HUES6 (cell line): ENCODE results near the gene PTCD1.
"Not testable (repeated sequence)": the region's sequence is repeated elsewhere in the genome, so short reads cannot be mapped to it uniquely, and the experiment has no call there.

Experiments used
- H3K27ac ChIP-seq: 2 replicates; pipeline ENCODE4 v1.7.0; 2013; ENCODE audit warnings: low read depth, mild to moderate bottlenecking, low read length, inconsistent platforms
- H3K27me3 ChIP-seq: 2 replicates; pipeline ENCODE4 v1.6.1; 2013; ENCODE audit warnings: low read length; ENCODE audit not compliant: control insufficient read depth, insufficient read depth
- H3K36me3 ChIP-seq: 2 replicates; pipeline ENCODE4 v1.6.1; 2013; ENCODE audit warnings: low read length; ENCODE audit not compliant: control insufficient read depth, insufficient read depth
- H3K4me1 ChIP-seq: 2 replicates; pipeline ENCODE4 v1.6.1; 2013; ENCODE audit warnings: low read length; ENCODE audit not compliant: control insufficient read depth, insufficient read depth
- H3K4me3 ChIP-seq: 2 replicates; pipeline ENCODE4 v1.5.1; 2013; ENCODE audit warnings: low read depth, low read length
- H3K9ac ChIP-seq: one replicate; pipeline ENCODE4 v1.6.1; 2013; ENCODE audit warnings: mild to moderate bottlenecking, low read length
- H3K9me3 ChIP-seq: 2 replicates; pipeline ENCODE4 v1.6.1; 2013; ENCODE audit warnings: low read depth, low read length; ENCODE audit not compliant: control insufficient read depth, insufficient read depth

The PTCD1 gene

DNA sequence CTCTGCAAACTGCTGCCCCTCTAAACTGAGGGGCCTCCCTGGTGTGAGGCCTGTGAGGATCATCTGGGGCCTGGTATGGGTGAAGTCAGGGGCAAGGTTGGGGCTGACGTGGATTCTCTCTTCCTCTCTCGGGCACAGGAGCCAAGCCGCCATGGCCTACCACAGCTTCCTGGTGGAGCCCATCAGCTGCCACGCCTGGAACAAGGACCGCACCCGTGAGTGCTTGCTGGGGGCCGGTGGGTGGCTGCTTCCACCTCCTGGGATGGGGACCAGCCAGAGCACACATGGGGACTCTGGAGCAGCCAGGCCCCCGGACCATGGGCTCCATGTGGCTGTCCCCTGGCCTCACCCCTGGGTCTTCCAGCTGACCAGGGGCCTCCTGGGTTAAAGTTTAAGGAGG lies 53.0 kb downstream of the PTCD1 start:
- Histone ChIP-seq H3K9me3 (no peaks in the 10 kb centered on the region), H3K27ac (no peak overlapping the region), H3K27me3 (no peaks in the 10 kb centered on the region), H3K4me3 (no peak overlapping the region), H3K36me3 (peaks cover 43% of the 10 kb centered on the region), H3K9ac (no peak overlapping the region), H3K4me1 (peaks cover 2% of the 10 kb centered on the region; the same call in 1 of the 2 replicates)

GRCh38 chr7:99384523-99384922 lies 54.1 kb downstream of the PTCD1 start:
- H3K9me3 ChIP-seq: no peaks in the 10 kb centered on the region
- H3K4me1 ChIP-seq: peaks cover 13% of the 10 kb centered on the region; the same call in 1 of the 2 replicates
- no peak overlapping the region for H3K4me3 ChIP-seq
- H3K36me3 ChIP-seq: peaks cover 39% of the 10 kb centered on the region
- H3K9ac ChIP-seq: no peak overlapping the region
- no peak overlapping the region for H3K27ac ChIP-seq
- no peaks in the 10 kb centered on the region for H3K27me3 ChIP-seq

GRCh38 chr7:99383791-99384370 lies 54.7 kb downstream of the PTCD1 start:
- peaks cover 36% of the 10 kb centered on the region for H3K36me3 ChIP-seq
- no peaks in the 10 kb centered on the region for H3K9me3 ChIP-seq
- no peak overlapping the region for H3K9ac ChIP-seq

GRCh38 chr7:99383203-99383602 lies 55.4 kb downstream of the PTCD1 start:
- no peak overlapping the region for H3K9ac ChIP-seq
- H3K27ac ChIP-seq: no peak overlapping the region
- peaks cover 19% of the 10 kb centered on the region; the same call in 1 of the 2 replicates for H3K4me1 ChIP-seq
- peaks cover 34% of the 10 kb centered on the region for H3K36me3 ChIP-seq
- no peaks in the 10 kb centered on the region for H3K9me3 ChIP-seq
- no peak overlapping the region for H3K4me3 ChIP-seq
- no peaks in the 10 kb centered on the region for H3K27me3 ChIP-seq

More at GRCh38 chr7:99383791-99384370, 54.7 kb downstream of the PTCD1 start:
- Histone ChIP-seq H3K4me3 (no peak overlapping the region), H3K27ac (no peak overlapping the region), H3K27me3 (no peaks in the 10 kb centered on the region), H3K4me1 (peaks cover 19% of the 10 kb centered on the region; the same call in 1 of the 2 replicates)

DNA sequence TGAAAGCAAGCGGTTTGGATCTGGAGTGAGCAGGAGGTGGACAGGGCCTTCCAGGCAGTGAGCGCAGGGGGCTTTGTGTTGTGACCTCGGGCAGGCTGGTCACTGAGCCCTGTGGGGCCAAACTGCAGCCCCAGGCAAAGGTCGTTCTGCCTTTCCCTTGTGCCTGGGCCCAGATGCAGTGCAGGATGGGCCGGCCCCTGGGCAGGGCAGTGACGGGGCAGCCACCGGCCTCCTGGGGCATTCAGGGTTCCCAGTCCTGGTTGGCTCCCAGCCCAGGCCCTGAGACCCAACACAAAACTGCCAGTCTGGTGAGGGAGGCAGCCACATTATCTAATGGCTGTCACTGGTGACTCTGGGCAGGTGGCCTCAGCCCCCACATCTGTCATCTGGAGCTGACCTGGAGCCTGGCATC lies 56.9 kb downstream of the PTCD1 start:
- H3K4me1 ChIP-seq: peaks cover 19% of the 10 kb centered on the region; the same call in 1 of the 2 replicates
- no peaks in the 10 kb centered on the region for H3K9me3 ChIP-seq
- no peak overlapping the region for H3K9ac ChIP-seq
- H3K27me3 ChIP-seq: no peaks in the 10 kb centered on the region
- no peak overlapping the region for H3K27ac ChIP-seq
- H3K4me3 ChIP-seq: no peak overlapping the region
- peaks cover 30% of the 10 kb centered on the region for H3K36me3 ChIP-seq

DNA sequence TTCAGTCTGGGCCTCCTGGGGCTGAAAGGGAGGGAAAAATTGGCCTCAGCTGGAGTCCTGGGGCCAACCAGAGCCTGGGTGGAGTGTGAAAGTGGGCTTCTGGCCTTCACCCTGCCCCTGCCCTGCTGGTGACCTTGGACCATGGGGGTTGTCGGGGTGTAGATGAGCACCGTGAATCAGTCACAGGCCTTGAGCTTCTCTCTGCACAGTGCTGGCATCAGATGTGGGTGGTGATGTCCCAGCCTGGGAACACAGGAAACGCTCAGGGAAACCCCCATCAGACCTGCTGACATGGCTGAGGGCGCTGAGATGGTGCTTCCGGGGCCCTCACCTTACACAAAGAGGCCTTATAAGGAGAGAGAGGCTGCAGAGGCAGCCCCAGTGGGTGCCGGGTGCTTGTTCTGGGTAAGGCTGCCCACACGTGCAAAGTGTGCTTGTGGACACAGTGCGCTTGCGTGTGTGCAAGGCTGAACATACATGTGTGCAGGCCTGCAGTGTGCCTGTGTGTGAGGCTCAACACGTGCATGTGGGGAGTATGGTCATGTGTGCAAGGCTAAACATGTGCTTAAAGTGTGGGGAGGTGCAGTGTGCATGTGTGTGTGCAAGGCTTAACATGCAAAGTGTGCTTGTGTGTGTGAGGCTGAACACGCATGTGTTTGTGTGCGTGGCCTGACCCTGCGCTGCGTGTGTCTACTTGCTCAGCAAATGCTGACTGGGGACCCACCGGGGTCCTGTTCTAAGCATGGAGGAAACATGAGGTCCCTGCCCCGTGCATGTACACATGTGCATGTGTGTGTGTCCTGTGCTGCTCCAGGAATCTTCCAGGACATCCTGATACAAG lies 57.6 kb downstream of the PTCD1 start:
- no peak overlapping the region for H3K4me3 ChIP-seq
- H3K27me3 ChIP-seq: no peaks in the 10 kb centered on the region
- peaks cover 27% of the 10 kb centered on the region for H3K36me3 ChIP-seq
- H3K9me3 ChIP-seq: no peaks in the 10 kb centered on the region
- no peak overlapping the region for H3K27ac ChIP-seq
- peaks cover 19% of the 10 kb centered on the region; the same call in 1 of the 2 replicates for H3K4me1 ChIP-seq
- H3K9ac ChIP-seq: no peak overlapping the region

GRCh38 chr7:99380032-99380822 lies 58.4 kb downstream of the PTCD1 start:
- Histone ChIP-seq H3K4me1 (peaks cover 19% of the 10 kb centered on the region; the same call in 1 of the 2 replicates), H3K4me3 (no peak overlapping the region), H3K27ac (peak overlapping the region; percentile 4; the same call in 1 of the 2 replicates), H3K9me3 (no peaks in the 10 kb centered on the region), H3K36me3 (peaks cover 27% of the 10 kb centered on the region), H3K9ac (no peak overlapping the region), H3K27me3 (no peaks in the 10 kb centered on the region)

DNA sequence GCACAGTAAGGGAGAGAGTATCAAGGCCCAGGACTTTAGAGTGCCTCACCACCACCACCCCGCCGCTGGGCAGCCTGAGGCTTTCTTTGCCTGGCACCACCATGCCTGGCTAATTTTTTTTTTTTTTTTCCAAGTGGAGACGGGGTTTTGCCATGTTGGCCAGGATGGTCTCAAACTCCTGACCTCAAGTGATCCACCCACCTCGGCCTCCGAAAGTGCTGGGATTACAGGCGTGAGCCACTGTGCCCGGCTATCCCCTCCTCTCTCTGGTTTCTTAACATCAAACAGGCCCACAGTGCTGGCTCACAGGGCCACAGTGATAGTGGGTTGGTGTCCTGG lies 58.9 kb downstream of the PTCD1 start:
- H3K4me3 ChIP-seq, H3K27me3 ChIP-seq, H3K9me3 ChIP-seq, H3K27ac ChIP-seq, H3K9ac ChIP-seq: not testable (repeated sequence)
- Histone ChIP-seq H3K4me1 (peaks cover 19% of the 10 kb centered on the region; the same call in 1 of the 2 replicates), H3K36me3 (peaks cover 27% of the 10 kb centered on the region)

- Histone ChIP-seq H3K4me3 (no peak overlapping the region), H3K36me3 (peaks cover 27% of the 10 kb centered on the region), H3K9me3 (no peaks in the 10 kb centered on the region), H3K27ac (no peak overlapping the region), H3K9ac (no peak overlapping the region), H3K27me3 (no peaks in the 10 kb centered on the region), H3K4me1 (peaks cover 19% of the 10 kb centered on the region; the same call in 1 of the 2 replicates)
These were observed 59.5 kb downstream of the PTCD1 start for GRCh38 chr7:99379043-99379577.

DNA sequence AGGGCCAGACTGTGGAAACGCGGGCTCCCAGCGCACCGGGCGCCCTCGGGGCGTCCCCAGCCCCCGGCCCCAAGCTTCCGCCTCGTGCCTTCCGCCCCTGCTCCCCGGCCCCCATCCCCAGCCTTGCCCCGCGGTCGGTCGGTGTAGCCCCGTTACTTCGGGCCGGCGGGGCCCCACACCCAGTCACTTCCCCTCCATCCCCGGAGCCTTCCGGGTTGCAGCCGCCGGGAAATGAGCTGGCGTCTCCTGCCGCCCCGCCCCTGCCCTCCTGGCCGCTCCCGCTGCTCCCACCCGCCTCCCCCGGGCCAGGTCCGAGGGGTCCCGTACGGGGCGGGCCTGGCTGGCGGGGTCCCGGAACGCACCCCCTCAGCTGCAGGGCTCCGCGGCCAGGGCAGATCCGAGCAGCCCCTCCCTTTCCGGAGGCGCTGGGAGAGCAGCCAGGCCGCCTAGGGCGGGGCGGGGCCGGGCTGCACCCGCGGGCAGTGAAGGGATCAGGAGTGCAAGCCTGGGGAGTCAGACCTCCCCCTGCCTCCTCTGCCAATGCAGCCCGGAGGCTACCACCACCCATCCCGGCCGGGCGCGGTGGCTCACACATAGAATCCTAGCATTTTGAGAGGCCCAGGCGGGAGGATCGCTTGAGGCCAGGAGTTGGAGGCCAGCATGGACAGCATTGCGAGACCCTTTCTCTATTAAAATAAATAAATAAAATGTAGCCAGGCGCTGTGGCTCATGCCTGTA lies 63.4 kb downstream of the PTCD1 start:
- Histone ChIP-seq H3K27me3 (no peaks in the 10 kb centered on the region), H3K4me3 (peak overlapping the region; percentile 97), H3K27ac (peak overlapping the region; percentile 18; the same call in 1 of the 2 replicates), H3K36me3 (peaks cover 14% of the 10 kb centered on the region), H3K9me3 (no peaks in the 10 kb centered on the region), H3K9ac (peak overlapping the region; percentile 48), H3K4me1 (peaks cover 18% of the 10 kb centered on the region; the same call in 1 of the 2 replicates)
